GM18519 (cell line): ENCODE results near the gene NUP43.
"Not testable (repeated sequence)": the region's sequence is repeated elsewhere in the genome, so short reads cannot be mapped to it uniquely, and the experiment has no call there.

Experiments used
- ATAC-seq: cut with Tn5 transposase; IDR thresholded peaks from one replicate; pipeline ENCODE4 v1.9.1; 2021; ENCODE audit warnings: mild to moderate bottlenecking, moderate library complexity; ENCODE audit not compliant: unreplicated experiment, low FRiP score

Gene NUP43

DNA sequence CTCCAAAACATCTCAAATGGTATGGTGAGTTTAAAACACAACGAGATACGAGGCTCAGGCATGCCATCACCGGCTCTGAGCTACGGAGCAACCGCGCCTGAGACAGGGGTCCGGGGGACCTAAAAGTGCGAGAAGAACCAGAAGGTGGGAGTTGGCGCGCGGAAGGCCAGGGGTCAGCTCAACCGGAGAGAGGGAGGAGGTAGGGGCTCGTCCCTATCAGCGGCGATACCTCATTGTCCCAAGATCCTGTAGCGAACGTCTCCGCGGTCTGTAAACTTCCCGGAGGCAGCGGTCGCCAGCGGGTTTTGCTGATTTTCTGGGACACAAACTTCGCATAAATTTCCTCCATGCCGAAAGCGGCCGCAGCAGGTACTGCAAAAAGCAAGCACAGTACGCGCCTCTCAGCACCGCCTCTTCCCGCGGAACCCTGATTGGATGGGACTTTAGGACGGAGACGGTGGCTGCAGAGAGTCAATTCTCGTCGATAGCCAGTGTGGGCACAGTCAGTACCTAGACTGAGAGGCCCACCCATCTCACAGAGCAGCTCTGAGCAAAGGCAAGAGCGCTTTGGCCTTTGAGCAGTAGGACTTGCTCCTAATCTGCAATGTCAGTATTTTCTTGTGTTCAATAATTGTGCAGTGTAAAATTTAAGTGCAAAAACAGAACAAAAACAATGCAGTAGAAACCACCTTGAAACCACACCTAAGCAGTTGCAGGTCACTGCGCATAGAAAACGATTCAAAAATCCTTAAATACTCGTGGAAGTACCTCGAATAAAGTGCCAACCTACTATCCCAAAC is at the start of gene NUP43:
TSS of gene NUP43 (minus strand) at position 383 of the 800 bp plus-strand sequence. CDS start at position 349, 34 bp downstream.
- ATAC-seq: peak; percentile 53

GRCh38 chr6:149783551-149783950 is 37.2 kb upstream of the NUP43 start:
- no peak for ATAC-seq

DNA sequence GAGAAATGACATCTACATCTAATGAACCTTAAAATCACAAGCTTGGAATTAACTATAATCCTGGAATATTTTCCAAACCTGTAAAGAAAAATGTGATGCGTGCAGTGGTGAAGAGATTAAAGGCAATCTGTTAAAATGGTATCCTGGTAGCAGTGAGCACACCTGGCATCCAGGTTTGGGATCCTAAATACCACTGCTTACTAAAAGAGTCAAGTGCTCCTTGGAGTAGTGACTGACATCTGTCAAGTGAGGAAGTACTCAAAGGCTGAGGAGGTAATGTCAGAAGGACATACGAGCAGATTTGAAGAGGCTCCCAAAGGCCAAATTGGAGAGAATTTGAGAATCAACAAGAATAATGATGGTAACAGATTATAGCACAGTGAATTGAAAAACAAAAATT is 36.0 kb upstream of the NUP43 start:
- no peak for ATAC-seq

GRCh38 chr6:149781715-149782114 is 35.4 kb upstream of the NUP43 start:
- no peak for ATAC-seq

- no peak for ATAC-seq
These were observed 33.3 kb upstream of the NUP43 start for GRCh38 chr6:149779644-149779963.

DNA sequence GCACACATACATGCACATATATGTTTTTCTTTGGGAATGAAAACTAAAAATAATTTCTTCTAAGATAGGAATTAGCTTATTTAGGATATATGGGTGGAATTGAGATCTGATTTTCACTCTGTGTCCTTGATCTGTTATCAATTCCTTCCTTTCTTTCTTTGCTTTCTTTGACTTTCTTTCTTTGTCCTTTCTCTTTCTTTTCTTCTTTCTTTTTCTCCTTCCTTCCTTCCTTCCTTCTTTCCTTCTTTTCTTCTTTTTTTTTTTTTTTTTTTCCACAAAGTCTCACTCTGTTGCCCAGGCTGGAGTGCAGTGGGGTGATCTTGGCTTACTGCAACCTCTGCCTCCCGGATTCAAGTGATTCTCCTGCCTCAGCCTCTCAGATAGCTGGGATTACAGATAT is 31.3 kb upstream of the NUP43 start:
- no peak for ATAC-seq

DNA sequence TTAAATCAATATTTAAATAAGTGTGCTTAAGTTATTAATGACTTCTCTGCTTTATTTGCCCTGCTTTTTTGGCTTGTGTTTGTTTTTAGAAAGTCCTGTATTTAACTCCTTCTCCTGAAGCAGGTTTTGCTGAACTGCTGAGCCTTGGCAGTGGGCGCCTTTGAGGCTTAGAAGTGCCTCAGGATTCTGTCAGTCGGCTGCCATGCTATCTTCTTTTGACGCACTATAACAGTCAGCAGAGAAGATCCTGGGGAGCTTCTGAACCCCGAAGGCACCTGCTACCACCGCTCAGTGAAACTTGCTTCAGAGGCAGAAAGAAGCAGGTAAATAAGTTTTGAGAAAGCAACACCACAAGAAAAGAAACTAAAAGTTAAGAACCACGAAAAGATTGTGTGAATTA is 25.6 kb upstream of the NUP43 start:
- no peak for ATAC-seq

GRCh38 chr6:149771185-149771584 is 24.9 kb upstream of the NUP43 start:
- ATAC-seq: no peak

DNA sequence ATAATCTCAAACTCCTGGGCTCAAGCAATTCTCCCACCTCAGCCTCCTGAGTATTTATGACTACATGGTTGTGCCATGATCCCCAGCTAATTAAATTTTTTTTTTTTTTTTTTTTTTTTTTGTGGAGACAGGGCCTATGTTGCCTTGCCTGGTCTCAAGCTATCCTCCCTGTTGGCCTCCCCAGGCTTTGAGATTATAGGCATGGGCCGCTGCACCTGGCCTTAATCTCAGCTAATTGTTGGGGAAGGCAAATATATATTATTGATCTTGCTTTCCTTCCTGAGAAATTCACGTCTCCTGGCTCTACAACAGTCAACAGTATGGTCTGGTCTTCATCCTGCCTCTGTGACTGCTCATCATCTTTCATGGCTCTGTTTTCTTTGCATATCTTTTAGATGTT is 23.3 kb upstream of the NUP43 start:
- no peak for ATAC-seq

GRCh38 chr6:149766156-149766769 is 19.9 kb upstream of the NUP43 start:
- no peak for ATAC-seq

GRCh38 chr6:149763866-149764265 is 17.5 kb upstream of the NUP43 start:
- ATAC-seq: no peak

- peak; percentile 95 for ATAC-seq
These were observed 15.1 kb upstream of the NUP43 start for GRCh38 chr6:149761438-149761837.

DNA sequence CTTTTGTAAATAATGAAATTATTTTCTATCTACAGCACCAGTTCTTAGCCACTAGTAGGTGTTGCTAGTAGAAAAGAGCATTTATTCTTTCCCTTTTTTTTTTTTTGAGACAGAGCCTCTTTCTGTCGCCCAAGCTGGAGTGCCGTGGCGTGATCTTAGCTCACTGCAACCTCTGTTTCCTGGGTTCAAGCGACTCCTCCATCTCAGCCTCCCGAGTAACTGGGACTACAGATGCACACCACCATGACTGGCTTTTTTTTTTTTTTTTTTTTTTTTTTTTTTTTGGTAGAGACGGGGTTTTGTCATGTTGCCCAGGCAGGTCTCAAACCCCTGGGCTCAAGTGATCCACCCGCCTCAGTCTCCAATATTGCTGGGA is 9.9 kb upstream of the NUP43 start:
- ATAC-seq: no peak

DNA sequence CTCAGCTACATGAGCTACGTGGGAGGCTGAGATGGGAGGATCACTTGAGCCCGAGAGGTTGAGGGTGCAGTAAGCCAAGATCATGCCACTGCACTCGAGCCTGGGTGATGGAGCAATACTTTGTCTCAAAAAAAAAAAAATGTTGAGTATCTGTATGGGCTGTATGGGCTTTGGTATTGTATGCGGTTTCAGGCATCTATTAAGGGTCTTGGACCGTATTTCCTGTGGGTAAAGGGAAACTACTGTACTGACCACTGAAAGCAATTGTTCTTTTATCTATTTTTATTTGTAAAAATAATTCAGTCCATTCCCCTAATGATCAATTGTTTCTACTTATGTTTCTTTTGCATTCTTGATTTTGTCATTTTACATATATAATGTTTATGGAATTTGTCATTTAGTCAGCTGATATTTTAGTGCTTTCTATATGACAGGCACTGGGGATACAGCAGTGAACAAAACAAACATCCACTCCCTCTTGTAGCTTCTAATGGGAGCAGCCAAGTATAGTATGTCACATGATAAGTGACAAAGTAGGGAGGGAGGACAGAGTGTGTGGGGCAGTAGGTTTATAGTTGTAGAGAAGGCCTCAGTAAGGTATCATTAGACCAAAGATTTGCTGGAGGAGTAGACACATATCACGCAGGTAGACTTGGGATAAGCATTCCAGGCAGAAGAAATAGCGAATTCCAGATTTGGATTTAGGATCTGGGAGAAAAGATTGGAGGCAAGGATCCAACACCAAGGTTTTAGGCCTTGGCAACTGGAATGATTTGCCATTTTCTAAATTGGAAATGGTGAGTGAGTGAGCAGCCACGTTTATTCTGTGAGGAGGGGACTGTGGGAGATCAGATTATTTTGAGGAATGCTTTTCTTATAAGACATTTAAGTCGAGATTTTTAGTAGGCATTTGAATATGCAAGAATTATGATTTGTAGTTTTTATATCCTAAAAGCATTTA is 9.3 kb upstream of the NUP43 start:
- peak; percentile 40 for ATAC-seq

DNA sequence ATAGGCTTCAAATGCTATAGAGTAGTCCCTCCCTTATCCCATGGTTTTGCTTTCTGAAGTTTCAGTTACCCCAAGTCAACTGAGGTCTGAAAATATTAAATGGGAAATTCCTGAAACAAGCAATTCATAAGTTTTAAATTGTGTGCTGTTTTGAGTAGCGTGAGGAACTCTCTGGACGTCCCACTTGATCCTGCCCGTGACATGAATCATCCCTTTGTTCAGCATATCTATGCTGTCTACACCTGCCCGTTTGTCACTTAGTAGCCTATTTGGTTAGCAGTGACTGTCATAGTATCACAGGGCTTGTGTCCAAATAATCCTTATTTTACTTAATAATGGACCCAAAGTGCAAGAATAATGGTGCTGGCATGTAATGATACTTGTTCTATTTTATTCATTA is 8.2 kb upstream of the NUP43 start:
- no peak for ATAC-seq

DNA sequence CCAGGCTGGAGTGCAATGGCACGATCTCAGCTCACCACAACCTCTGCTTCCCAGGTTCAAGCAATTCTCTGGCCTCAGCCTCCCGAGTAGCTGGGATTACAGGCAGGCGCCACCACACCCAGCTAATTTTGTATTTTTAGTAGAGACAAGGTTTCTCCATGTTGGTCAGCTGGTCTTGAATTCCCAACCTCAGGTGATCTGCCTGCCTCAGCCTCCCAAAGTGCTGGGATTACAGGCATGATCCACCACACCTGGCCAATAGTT is 7.0 kb upstream of the NUP43 start:
- ATAC-seq: not testable (repeated sequence)

DNA sequence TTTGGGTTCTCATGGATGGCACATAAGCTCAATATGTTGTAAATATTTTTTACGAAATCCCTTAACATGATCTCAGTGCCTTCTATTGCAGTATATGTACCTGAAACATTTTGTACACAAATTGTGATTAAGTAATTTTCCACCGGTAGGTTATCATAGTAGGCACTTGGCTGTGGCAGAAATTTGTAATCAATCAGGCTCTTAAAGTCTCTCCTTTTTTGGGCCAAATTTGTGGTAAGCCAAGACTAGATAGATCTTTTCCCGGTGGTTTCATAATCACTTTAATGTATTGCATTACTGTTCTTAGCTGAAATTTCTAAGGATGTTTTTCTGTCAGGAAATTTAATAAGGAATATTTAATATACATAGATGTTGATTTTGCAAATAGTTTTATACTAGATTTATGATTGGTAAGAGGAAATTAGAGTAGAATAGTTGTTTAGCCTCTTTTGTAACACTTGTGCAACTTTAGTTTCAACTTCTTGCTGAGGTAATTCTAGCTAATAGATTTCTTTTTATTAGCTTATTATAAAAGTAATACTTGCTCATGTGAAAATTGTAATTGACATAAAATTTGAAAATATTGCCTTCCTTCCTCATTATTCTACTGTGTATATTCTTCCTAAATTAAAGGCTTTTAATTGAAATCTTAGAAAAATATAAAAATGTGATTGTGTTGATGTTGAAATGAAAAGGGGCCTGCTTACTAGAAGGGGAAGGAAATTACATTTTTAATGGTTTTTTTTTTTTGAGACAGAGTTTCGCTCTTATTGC is 6.5 kb upstream of the NUP43 start:
- ATAC-seq: no peak

DNA sequence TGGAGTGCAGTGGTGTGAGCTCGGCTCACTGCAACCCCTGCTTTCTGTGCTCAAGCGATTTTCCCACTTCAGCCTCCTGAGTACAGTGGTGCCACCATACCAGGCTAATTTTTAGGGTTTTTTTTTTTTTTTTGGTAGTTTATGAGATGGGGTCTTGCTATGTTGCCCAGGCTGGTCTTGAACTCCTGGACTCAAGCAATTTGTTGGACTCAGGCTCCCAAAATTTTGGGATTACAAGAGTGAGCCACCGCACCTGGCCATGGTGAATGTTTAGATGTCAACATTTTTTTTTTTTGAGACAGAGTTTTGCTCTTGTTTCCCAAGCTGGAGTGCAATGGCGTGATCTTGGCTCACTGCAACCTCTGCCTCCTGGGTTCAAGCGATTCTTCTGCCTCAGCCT is 5.6 kb upstream of the NUP43 start:
- not testable (repeated sequence) for ATAC-seq

- no peak for ATAC-seq
These were observed 4.9 kb upstream of the NUP43 start for GRCh38 chr6:149751239-149751638.

DNA sequence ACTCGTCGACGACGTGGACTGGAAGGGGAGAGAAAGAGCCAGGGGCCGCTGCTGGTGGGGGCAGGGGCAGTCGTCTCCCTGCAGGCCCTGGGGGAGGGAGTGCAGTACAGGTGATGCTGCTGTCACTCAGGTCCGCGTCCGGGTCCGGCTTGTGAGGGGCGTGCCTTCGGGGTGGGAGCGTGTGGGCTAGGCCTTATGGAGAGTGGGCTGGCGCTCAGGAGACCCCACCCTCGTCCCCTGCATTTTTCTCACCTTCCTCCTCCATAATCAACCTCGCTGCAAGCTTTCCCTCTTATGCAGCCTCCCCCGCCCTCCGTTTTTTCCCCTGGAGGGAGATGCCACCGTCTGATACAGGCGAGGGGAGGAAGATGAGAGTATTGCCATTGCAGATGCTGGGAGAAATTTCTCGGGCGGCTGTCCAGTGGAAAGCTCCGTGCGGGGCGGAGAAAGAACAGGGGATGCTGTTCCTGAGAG is 3.8 kb upstream of the NUP43 start:
- ATAC-seq: no peak
